PFSK-1 (cell line): Measurements from ENCODE around the gene MTUS2.

Experiments
- FOXP2 ChIP-seq: optimal IDR thresholded peaks from 2 replicates; pipeline ENCODE3; 2011; ENCODE audit warnings: borderline replicate concordance, control low read depth, inconsistent platforms; ENCODE audit not compliant: insufficient read depth; ENCODE audit errors: extremely low read length, extremely low read depth
- POLR2AphosphoS5 ChIP-seq: IDR thresholded peaks from 2 replicates; pipeline ENCODE4 v1.6.1; 2012; ENCODE audit warnings: low read depth, mild to moderate bottlenecking, control low read depth, low read length, moderate library complexity
- REST ChIP-seq, 2 experiments: IDR thresholded peaks; 2 replicates each; pipeline versions ENCODE4 v1.6.1 to v1.8.0; 2011 to 2012; ENCODE audit warnings: low read depth in 2 of 2, low read length in 2 of 2, control low read depth in 1 of 2, inconsistent platforms in 1 of 2, mild to moderate bottlenecking in 1 of 2, moderate library complexity in 1 of 2; ENCODE audit not compliant: insufficient read depth in 1 of 2
- SIN3A ChIP-seq: IDR thresholded peaks from 2 replicates; pipeline ENCODE4 v1.6.1; 2012; ENCODE audit warnings: mild to moderate bottlenecking, low read length, moderate library complexity, borderline replicate concordance; ENCODE audit not compliant: insufficient read depth
- TAF1 ChIP-seq: IDR thresholded peaks from 2 replicates; pipeline ENCODE4 v1.6.1; 2012; ENCODE audit warnings: low read length, control low read depth, borderline replicate concordance; ENCODE audit not compliant: insufficient read depth

The MTUS2 gene

DNA sequence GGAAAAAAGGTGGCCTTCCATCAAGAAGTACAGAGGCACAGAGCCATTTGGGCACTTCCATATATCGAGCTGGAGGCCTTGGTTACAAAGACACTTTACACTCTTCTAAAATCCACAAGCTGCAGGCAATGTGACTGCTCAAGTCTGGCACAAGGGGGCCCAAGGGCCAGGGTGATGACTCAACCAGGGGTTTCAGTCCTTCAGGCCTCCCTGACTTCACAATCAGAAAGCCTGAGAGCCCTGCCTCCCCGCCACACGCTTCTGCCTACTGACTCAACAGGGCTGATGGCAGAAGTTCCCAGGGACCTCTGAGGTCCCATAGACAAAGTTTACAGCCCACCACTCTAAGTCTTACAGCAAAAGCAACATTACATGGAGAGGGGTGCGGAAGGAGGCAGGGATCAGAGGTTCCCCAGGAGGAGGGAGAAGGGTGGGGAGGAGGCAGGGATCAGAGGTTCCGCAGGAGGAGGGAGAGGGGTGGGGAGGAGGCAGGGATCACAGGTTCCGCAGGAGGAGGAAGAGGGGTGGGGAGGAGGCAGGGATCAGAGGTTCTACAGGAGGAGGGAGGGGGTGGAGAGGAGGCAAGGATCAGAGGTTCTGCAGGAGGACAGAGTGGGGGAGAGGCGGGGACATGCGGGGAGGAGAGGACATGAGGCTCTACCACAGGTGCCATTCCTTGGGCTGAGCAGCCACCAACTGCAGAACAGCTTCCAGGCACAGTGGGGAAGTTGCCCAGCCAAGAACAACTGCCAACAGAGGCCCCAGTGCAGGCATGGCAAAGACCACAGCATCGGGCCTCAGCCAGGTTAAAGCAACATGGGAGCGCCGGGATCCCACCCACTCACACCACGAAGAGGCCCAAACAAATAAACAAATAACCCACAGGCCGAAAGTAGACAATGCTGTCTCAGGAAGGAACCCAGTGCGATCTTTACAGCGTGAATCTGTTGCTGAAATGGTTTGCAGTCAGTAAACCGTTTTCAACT, 723.4 kb downstream of the MTUS2 start:
- no peak for TF ChIP-seq POLR2AphosphoS5
- TF ChIP-seq REST (IDR thresholded peaks at IDR 0.05; ENCODE audit: insufficient read depth in 1 of 2, low read depth in 2 of 2, low read length in 2 of 2), result no peak
- no peak for TF ChIP-seq SIN3A
- TF ChIP-seq FOXP2, result no peak
- TF ChIP-seq TAF1, result no peak

- no peak for TF ChIP-seq FOXP2
- no peak for TF ChIP-seq TAF1
- no peak for TF ChIP-seq SIN3A
- TF ChIP-seq POLR2AphosphoS5, result no peak
- TF ChIP-seq REST (IDR thresholded peaks at IDR 0.05; ENCODE audit: insufficient read depth in 1 of 2, low read depth in 2 of 2, low read length in 2 of 2), result no peak
These were observed 725.8 kb downstream of the MTUS2 start for GRCh38 chr13:29545988-29546387.

DNA sequence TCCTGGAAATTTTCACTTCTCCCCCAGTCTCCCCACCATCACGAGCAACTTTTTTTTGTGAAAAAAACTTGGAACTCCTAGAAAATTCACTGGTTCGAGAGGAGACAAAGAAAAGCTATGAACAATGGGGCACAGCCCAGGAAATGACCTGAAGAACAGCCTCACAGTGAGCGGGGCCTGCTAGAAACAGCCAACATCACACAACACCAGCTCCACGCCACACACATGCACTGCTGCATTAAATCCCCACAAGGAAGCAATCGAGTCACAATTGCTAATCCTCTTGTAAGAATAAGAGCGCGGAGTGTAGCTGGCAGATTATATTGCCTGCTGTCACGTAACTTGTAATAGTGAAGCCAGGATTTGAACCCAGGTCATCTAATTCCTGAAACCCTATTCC, 726.5 kb downstream of the MTUS2 start:
- no peak for TF ChIP-seq REST (IDR thresholded peaks at IDR 0.05; ENCODE audit: insufficient read depth in 1 of 2, low read depth in 2 of 2, low read length in 2 of 2)
- no peak for TF ChIP-seq POLR2AphosphoS5
- TF ChIP-seq SIN3A, result no peak
- no peak for TF ChIP-seq FOXP2
- no peak for TF ChIP-seq TAF1

DNA sequence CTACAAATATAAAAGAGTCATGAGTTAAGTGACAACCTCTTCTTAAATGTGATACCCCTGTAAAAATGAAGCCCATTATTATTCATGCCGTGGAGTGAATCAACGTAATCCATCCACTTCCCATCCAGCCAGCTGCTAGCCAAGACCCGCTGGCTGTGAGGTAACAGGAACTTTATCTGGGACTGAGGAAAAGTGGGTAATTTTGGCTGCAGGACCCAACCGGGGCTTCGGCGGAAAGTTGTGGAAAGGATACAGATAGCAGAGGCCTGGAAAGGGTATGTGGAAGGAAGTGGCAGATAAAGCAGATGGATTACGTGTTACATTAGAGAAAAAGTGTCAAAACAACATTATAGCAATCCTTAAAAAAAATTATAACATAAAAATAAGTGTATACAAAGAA, 727.0 kb downstream of the MTUS2 start:
- TF ChIP-seq REST (IDR thresholded peaks at IDR 0.05; ENCODE audit: insufficient read depth in 1 of 2, low read depth in 2 of 2, low read length in 2 of 2), result no peak
